ENCODE measurements around the gene SRCAP.

Gene SRCAP

GRCh38 chr16:30769379-30770089 lies 70.6 kb downstream of the SRCAP start:
- no peak overlapping the region for H3K4me2 ChIP-seq (ENCODE audit: low read depth, low read length)
- no peak for DNase-seq
- H3K4me3 ChIP-seq (ENCODE audit: low read length): no peak overlapping the region
- H3K79me2 ChIP-seq (ENCODE audit: low read length): peaks cover under 1% of the 10 kb centered on the region
- H3K9me3 ChIP-seq (replicated peaks; ENCODE audit: insufficient read depth, low read length): no peaks in the 10 kb centered on the region
- no peaks in the 10 kb centered on the region for H4K20me1 ChIP-seq (ENCODE audit: insufficient read depth, low read length)
- no peaks in the 10 kb centered on the region for H3K27me3 ChIP-seq (replicated peaks; ENCODE audit: insufficient read depth, low read length)
- TF ChIP-seq EZH2 (optimal IDR thresholded peaks at IDR 0.05; ENCODE audit: low read depth, low read length) (no peak), CTCF (IDR thresholded peaks at IDR 0.05; ENCODE audit: low read length) (no peak), EZH2phosphoT487 (IDR thresholded peaks at IDR 0.05; ENCODE audit: low read length) (no peak)
- H3K9ac ChIP-seq (ENCODE audit: low read length): no peak overlapping the region
- H3K36me3 ChIP-seq (replicated peaks; ENCODE audit: insufficient read depth, low read length): peaks cover 5% of the 10 kb centered on the region; the same call in 1 of the 2 replicates
- no peaks in the 10 kb centered on the region for H3K4me1 ChIP-seq (ENCODE audit: low read length)
- no peak overlapping the region for H3K27ac ChIP-seq (ENCODE audit: low read length)
- H2AFZ ChIP-seq (ENCODE audit: low read length): no peak overlapping the region
- no peaks in the 10 kb centered on the region for H3K9me2 ChIP-seq (replicated peaks; ENCODE audit: insufficient read depth, low read length)
- H3F3A ChIP-seq (ENCODE audit: insufficient read depth, low read length): no peaks in the 10 kb centered on the region

GRCh38 chr16:30771726-30772125 lies 72.8 kb downstream of the SRCAP start:
- no peaks in the 10 kb centered on the region for H3F3A ChIP-seq (ENCODE audit: insufficient read depth, low read length)
- no peak overlapping the region for H2AFZ ChIP-seq (ENCODE audit: low read length)
- H3K9ac ChIP-seq (ENCODE audit: low read length): no peak overlapping the region
- no peaks in the 10 kb centered on the region for H3K27me3 ChIP-seq (replicated peaks; ENCODE audit: insufficient read depth, low read length)
- H3K36me3 ChIP-seq (replicated peaks; ENCODE audit: insufficient read depth, low read length): peaks cover 5% of the 10 kb centered on the region; the same call in 1 of the 2 replicates
- H3K27ac ChIP-seq (ENCODE audit: low read length): no peak overlapping the region
- no peaks in the 10 kb centered on the region for H3K9me2 ChIP-seq (replicated peaks; ENCODE audit: insufficient read depth, low read length)
- no peak for DNase-seq
- H3K79me2 ChIP-seq (ENCODE audit: low read length): no peaks in the 10 kb centered on the region
- H4K20me1 ChIP-seq (ENCODE audit: insufficient read depth, low read length): no peaks in the 10 kb centered on the region
- H3K4me3 ChIP-seq (ENCODE audit: low read length): no peak overlapping the region
- H3K4me1 ChIP-seq (ENCODE audit: low read length): no peaks in the 10 kb centered on the region
- H3K4me2 ChIP-seq (ENCODE audit: low read depth, low read length): no peak overlapping the region
- TF ChIP-seq EZH2phosphoT487 (IDR thresholded peaks at IDR 0.05; ENCODE audit: low read length): no peak
- no peak for TF ChIP-seq CTCF (IDR thresholded peaks at IDR 0.05; ENCODE audit: low read length)
- no peak for TF ChIP-seq EZH2 (optimal IDR thresholded peaks at IDR 0.05; ENCODE audit: low read depth, low read length)
- H3K9me3 ChIP-seq (replicated peaks; ENCODE audit: insufficient read depth, low read length): no peaks in the 10 kb centered on the region

GRCh38 chr16:30773826-30774225 lies 74.9 kb downstream of the SRCAP start:
- H3K4me2 ChIP-seq (ENCODE audit: low read depth, low read length): no peak overlapping the region
- no peak overlapping the region for H2AFZ ChIP-seq (ENCODE audit: low read length)
- no peak for DNase-seq
- H3K36me3 ChIP-seq (replicated peaks; ENCODE audit: insufficient read depth, low read length): no peaks in the 10 kb centered on the region; the same call in 1 of the 2 replicates
- no peaks in the 10 kb centered on the region for H3K9me2 ChIP-seq (replicated peaks; ENCODE audit: insufficient read depth, low read length)
- H3K4me3 ChIP-seq (ENCODE audit: low read length): no peak overlapping the region
- no peaks in the 10 kb centered on the region for H3F3A ChIP-seq (ENCODE audit: insufficient read depth, low read length)
- H3K27me3 ChIP-seq (replicated peaks; ENCODE audit: insufficient read depth, low read length): no peaks in the 10 kb centered on the region
- no peaks in the 10 kb centered on the region for H3K79me2 ChIP-seq (ENCODE audit: low read length)
- no peak for TF ChIP-seq EZH2 (optimal IDR thresholded peaks at IDR 0.05; ENCODE audit: low read depth, low read length)
- TF ChIP-seq EZH2phosphoT487 (IDR thresholded peaks at IDR 0.05; ENCODE audit: low read length): no peak
- TF ChIP-seq CTCF (IDR thresholded peaks at IDR 0.05; ENCODE audit: low read length): no peak
- H3K4me1 ChIP-seq (ENCODE audit: low read length): no peaks in the 10 kb centered on the region
- H3K27ac ChIP-seq (ENCODE audit: low read length): no peak overlapping the region
- no peak overlapping the region for H3K9ac ChIP-seq (ENCODE audit: low read length)
- H3K9me3 ChIP-seq (replicated peaks; ENCODE audit: insufficient read depth, low read length): no peaks in the 10 kb centered on the region
- H4K20me1 ChIP-seq (ENCODE audit: insufficient read depth, low read length): no peaks in the 10 kb centered on the region

All from MM.1S (cell line).